Measurements from ENCODE around the gene C5orf63. TPM values are rescaled to one million over a fixed set of nuclear protein-coding genes. Genes with fewer than 3 reads are reported as not detected.
"Not testable (repeated sequence)": the region's sequence is repeated elsewhere in the genome, so short reads cannot be mapped to it uniquely, and the experiment has no call there.

Gene C5orf63
- total RNA-seq, 1 donor from 2014 or later = 7.7 TPM

GRCh38 chr5:127076315-127077129 lies 3.2 kb upstream of the C5orf63 start:
- FAIRE-seq = no peak
- DNase-seq (ENCODE audit: low spot score in 2 of 2) = no peak

DNA sequence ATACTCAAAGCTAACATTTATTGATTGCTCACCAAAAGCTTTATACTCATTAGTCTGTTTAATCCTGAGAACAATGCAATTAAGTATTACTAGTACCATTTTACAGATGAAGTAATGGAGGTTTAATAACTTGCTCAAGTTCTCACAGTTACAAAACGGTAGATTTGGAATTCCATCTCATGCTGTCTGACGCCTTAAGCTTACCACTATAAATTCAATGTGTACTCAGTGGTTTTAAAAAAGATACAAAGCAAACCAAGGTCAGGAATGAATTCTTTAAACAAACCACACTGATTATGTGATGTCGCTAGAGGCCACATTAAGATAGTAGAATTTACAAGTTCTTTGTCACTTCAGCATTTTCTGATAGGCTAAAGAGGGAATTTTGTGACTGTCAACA lies 1.2 kb upstream of the C5orf63 start:
- no peak for DNase-seq (ENCODE audit: low spot score in 2 of 2)
- FAIRE-seq = no peak

GRCh38 chr5:127070243-127070642 lies 3.1 kb downstream of the C5orf63 start:
- FAIRE-seq (no peak), DNase-seq (ENCODE audit: low spot score in 2 of 2) (no peak)

GRCh38 chr5:127068493-127069214 lies 4.6 kb downstream of the C5orf63 start:
- FAIRE-seq (no peak), DNase-seq (ENCODE audit: low spot score in 2 of 2) (no peak)

DNA sequence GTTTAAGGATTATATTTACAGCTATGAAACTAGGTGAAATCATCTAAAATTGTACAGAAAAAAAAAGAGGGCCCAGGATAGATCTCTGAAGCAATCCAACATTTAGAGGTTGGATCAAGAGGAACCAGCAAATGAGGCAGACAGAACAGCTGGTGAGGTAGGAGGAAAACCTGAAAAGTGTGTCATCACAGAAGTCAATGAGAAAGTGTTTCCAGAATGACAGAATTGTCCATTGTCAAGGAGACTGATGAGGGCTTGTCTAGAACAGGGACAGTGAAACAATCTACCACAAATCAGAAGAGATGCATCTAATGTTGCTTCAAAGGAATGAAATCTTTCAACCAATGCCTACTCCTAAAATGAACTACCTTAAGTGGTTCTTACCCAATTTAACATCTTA lies 6.6 kb downstream of the C5orf63 start:
- no peak for DNase-seq (ENCODE audit: low spot score in 2 of 2)
- no peak for FAIRE-seq

- FAIRE-seq (no peak), DNase-seq (ENCODE audit: low spot score in 2 of 2) (no peak)
These were observed 9.0 kb downstream of the C5orf63 start for GRCh38 chr5:127064253-127064840.

GRCh38 chr5:127063257-127063913 lies 9.9 kb downstream of the C5orf63 start:
- no peak for FAIRE-seq
- DNase-seq (ENCODE audit: low spot score in 2 of 2) = no peak

DNA sequence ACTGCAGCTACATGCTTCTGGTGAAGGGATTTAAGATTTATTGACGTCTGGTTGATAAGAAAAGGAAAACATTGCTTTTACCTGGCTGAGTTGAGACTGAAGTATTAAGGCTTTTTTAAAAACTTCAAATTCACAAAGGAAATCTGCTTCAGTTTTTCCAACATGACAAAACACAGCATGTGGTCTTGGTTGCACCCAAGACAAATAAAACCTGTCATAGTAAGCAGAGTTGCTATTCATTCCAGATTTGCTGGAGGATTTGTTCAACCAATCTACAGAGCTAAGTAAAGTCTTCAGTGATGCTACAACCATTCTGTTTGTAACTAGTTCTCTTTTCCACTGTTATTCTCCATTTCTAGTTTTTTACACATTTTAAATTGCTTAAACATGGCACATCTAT lies 11.3 kb downstream of the C5orf63 start:
- DNase-seq (ENCODE audit: low spot score in 2 of 2) (no peak), FAIRE-seq (no peak)

GRCh38 chr5:127061537-127061936 lies 11.8 kb downstream of the C5orf63 start:
- FAIRE-seq = no peak
- DNase-seq (ENCODE audit: low spot score in 2 of 2) = no peak

DNA sequence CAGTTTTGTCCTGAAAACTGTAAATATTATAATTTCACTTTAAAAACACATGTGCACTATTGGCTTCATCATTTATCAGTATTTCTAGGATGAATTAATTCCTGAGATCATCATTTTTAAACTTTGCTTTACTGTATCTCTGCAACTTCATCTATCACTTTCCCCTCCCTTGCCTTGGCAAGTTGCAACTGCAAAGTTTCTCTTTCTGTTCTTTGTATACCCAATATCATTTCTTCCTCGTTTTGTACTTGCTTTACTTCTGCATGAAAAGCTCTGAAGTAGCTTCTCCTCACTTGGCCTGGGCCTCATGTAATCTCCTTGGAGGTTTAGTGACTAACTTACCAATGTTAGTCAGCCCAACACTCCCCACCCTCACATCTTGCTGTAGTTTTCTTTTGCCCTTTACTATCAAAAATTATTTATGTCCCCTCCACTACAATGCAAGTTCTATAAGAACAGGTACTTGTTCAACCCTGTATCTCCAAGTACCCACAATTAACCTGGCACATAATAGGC lies 12.8 kb downstream of the C5orf63 start:
- DNase-seq (ENCODE audit: low spot score in 2 of 2) (no peak), FAIRE-seq (no peak)

DNA sequence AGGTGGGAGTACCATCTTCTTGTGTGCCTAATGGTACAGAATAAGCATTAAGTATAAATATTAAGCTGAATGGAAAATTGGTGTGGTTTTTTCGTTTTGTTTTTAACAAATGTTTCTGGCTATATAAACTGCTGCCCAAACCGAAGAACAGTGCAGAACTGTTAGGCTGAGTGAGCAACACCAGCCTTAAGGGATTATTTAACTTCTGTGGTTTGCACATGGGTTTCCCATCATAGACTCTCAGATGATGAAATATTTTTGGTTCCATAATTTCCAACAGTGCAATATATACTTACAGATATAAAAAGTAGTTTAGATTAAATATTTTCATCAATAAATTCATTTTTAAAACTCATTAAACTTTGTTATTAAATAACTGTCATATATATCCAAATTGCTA lies 16.4 kb downstream of the C5orf63 start:
- DNase-seq (ENCODE audit: low spot score in 2 of 2) = no peak
- no peak for FAIRE-seq

GRCh38 chr5:127055880-127056653 lies 17.2 kb downstream of the C5orf63 start:
- FAIRE-seq = no peak

GRCh38 chr5:127053551-127053950 lies 19.8 kb downstream of the C5orf63 start:
- not testable (repeated sequence) for DNase-seq (ENCODE audit: low spot score in 2 of 2); FAIRE-seq

More at GRCh38 chr5:127055880-127056653, 17.2 kb downstream of the C5orf63 start:
- DNase-seq (ENCODE audit: low spot score in 2 of 2) = no peak

DNA sequence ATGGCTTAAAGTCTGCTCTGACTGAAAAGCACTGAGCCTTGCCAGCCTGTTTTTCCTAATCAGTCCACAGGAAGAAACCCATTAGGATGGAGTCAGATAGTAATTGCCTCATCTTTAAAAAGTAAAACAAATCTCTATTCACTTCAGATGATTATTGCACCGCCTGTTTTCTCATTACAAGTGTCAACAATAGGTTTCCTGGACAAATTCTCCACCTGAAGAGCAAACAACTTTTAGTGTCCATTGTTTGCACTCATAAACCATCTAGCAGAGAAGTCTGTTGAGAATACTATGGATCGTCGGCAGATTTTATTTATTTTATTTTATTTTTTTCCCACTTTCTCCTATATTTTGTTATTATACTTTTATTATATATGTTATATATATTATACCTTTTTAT lies 20.3 kb downstream of the C5orf63 start:
- FAIRE-seq = no peak
- no peak for DNase-seq (ENCODE audit: low spot score in 2 of 2)

GRCh38 chr5:127051591-127051990 lies 21.7 kb downstream of the C5orf63 start:
- no peak for FAIRE-seq

DNA sequence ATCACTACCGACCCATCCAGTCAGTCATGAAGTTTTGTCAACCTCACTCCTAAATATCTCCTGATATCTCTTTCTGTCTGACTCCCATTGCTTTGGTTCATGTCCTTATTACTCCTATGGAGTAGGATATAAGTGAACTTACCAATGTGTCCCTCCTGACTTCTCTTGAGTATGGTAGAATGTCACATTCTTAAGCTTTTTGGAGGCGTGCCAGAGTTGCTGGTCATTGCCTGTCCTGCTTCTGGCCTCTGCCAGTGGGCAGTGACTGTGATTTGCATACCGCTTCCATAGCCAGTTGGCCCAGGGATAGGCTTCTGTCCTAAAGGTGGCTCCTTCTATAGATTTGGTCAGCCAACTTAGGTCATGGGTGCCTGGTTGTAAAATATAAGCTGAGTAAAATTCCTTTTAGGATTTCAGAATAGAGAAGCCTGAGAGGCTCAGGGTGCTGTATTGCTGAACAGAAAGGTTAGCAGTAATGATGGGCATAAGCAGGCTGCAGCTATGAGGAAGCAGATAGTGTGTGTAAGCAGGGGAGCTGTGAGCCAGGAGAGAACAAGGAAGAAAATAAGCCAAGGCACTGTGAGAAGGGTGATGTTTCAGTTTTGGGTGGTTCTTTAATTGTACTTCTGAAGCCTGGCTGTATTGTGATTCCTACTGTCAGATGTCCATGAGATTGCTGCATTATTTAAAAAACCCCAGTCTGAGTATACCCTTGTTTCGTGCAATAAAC lies 26.8 kb downstream of the C5orf63 start:
- DNase-seq (ENCODE audit: low spot score in 2 of 2) (no peak), FAIRE-seq (no peak)

More at GRCh38 chr5:127051591-127051990, 21.7 kb downstream of the C5orf63 start:
- no peak for DNase-seq (ENCODE audit: low spot score in 2 of 2)

GRCh38 chr5:127042593-127042992 lies 30.7 kb downstream of the C5orf63 start:
- DNase-seq (ENCODE audit: low spot score in 2 of 2) = no peak
- FAIRE-seq = no peak

- no peak for DNase-seq (ENCODE audit: low spot score in 2 of 2)
- no peak for FAIRE-seq
These were observed 31.7 kb downstream of the C5orf63 start for GRCh38 chr5:127041571-127041970.
